SK-N-SH (cell line): ENCODE measurements around the gene TTC17. TPM values are rescaled to one million over a fixed set of nuclear protein-coding genes. Genes with fewer than 3 reads are reported as not detected.

Experiments used
- CTCF ChIA-PET: fragments of 300-600, 350-600 bp; formaldehyde crosslinking; extraction: SDS; loops from one replicate; lab custom pipeline; 2021; lab: Yijun Ruan, JAX
- POLR2A ChIA-PET: fragments of 350-600 bp; sonication (Branson Sonifier 250); formaldehyde crosslinking; extraction: SDS; loops from one replicate; lab custom pipeline; 2020; ENCODE audit warnings: antibody characterized with exemption, inconsistent platforms; lab: Yijun Ruan, JAX
- DNase-seq: peaks from one replicate; pipeline ENCODE4 v3.0.0; 2012
- H2AFZ ChIP-seq: fragments of 200-600 bp; sonication (generic); 2 replicates; pipeline ENCODE4 v1.8.1; 2016; ENCODE audit warnings: antibody characterized with exemption, mild to moderate bottlenecking, low read depth
- H3F3A ChIP-seq: fragments of 200-600 bp; sonication (generic); replicated peaks from 2 replicates; pipeline ENCODE3; 2016; ENCODE audit warnings: antibody characterized with exemption, mild to moderate bottlenecking; ENCODE audit not compliant: insufficient read depth
- H3K27ac ChIP-seq, 2 experiments: fragments of 200-500 bp in 1 of 2; fragments of 200-600 bp in 1 of 2; sonication (Bioruptor generic) in 1 of 2; sonication (generic), shearing (Covaris generic) in 1 of 2; 2 replicates each; pipeline versions ENCODE4 v1.5.1 to v1.6.1; 2014 to 2016; ENCODE audit warnings: low read depth in 2 of 2, inconsistent platforms in 1 of 2, low read length in 1 of 2, mild to moderate bottlenecking in 1 of 2, mixed read lengths in 1 of 2
- H3K27me3 ChIP-seq: fragments of 200-600 bp; sonication (generic), shearing (Covaris generic); 2 replicates; pipeline ENCODE4 v1.6.1; 2016; ENCODE audit warnings: mixed run types; ENCODE audit not compliant: insufficient read depth
- H3K36me3 ChIP-seq, 2 experiments: fragments of 200-500 bp in 1 of 2; fragments of 200-600 bp in 1 of 2; sonication (Bioruptor generic) in 1 of 2; sonication (generic) in 1 of 2; replicated peaks in 1 of 2; 2 replicates each; pipeline versions ENCODE3 to v1.5.1; 2014 to 2016; ENCODE audit warnings: low read length in 1 of 2, mild to moderate bottlenecking in 1 of 2; ENCODE audit not compliant: insufficient read depth in 2 of 2, control insufficient read depth in 1 of 2
- H3K4me1 ChIP-seq, 2 experiments: fragments of 200-500 bp in 1 of 2; fragments of 200-600 bp in 1 of 2; sonication (Bioruptor generic) in 1 of 2; sonication (generic), shearing (Covaris generic) in 1 of 2; 2 replicates each; pipeline versions ENCODE4 v1.5.1 to v1.6.1; 2014 to 2016; ENCODE audit warnings: low read depth in 1 of 2, low read length in 1 of 2, mixed run types in 1 of 2; ENCODE audit not compliant: insufficient read depth in 2 of 2, control insufficient read depth in 1 of 2
- H3K4me2 ChIP-seq: fragments of 200-600 bp; sonication (generic), shearing (Covaris generic); 2 replicates; pipeline ENCODE4 v1.6.1; 2017; ENCODE audit warnings: mixed run types
- H3K4me3 ChIP-seq, 2 experiments: fragments of 200-500 bp in 1 of 2; fragments of 200-600 bp in 1 of 2; sonication (Bioruptor generic) in 1 of 2; sonication (generic), shearing (Covaris generic) in 1 of 2; 2 replicates each; pipeline versions ENCODE4 v1.5.1 to v1.8.1; 2014 to 2016; ENCODE audit warnings: low read depth in 2 of 2, inconsistent platforms in 1 of 2, low read length in 1 of 2, mild to moderate bottlenecking in 1 of 2, mixed read lengths in 1 of 2, moderate library complexity in 1 of 2
- H3K79me2 ChIP-seq: fragments of 200-600 bp; sonication (generic); 2 replicates; pipeline ENCODE4 v1.8.1; 2017; ENCODE audit warnings: mild to moderate bottlenecking; ENCODE audit not compliant: insufficient read depth
- H3K9ac ChIP-seq: fragments of 200-600 bp; sonication (generic); 2 replicates; pipeline ENCODE4 v1.6.1; 2017; ENCODE audit warnings: mixed run types
- H3K9me2 ChIP-seq: fragments of 200-600 bp; sonication (generic); 2 replicates; pipeline ENCODE4 v1.6.1; 2017; ENCODE audit warnings: mixed run types
- H3K9me3 ChIP-seq: fragments of 200-600 bp; sonication (generic); 2 replicates; pipeline ENCODE4 v1.6.1; 2017; ENCODE audit warnings: mixed run types, mild to moderate bottlenecking, moderate library complexity
- H4K20me1 ChIP-seq: fragments of 200-600 bp; sonication (generic); 2 replicates; pipeline ENCODE4 v1.6.1; 2017; ENCODE audit warnings: mild to moderate bottlenecking, mixed run types; ENCODE audit not compliant: insufficient read depth
- EP300 ChIP-seq, 2 experiments: IDR thresholded peaks; 2 replicates each; pipeline versions ENCODE4 v1.4.0 to v1.6.1; 2012; ENCODE audit warnings: borderline replicate concordance in 1 of 2, low read depth in 1 of 2, low read length in 1 of 2
- EZH2phosphoT487 ChIP-seq: fragments of 200-600 bp; sonication (generic); IDR thresholded peaks from 2 replicates; pipeline ENCODE4 v1.6.1; 2017; ENCODE audit warnings: low read depth, mixed run types, mild to moderate bottlenecking, antibody characterized with exemption, moderate library complexity, borderline replicate concordance
- FOSL2 ChIP-seq: IDR thresholded peaks from 2 replicates; pipeline ENCODE4 v1.4.0; 2012; ENCODE audit warnings: low read depth, mild to moderate bottlenecking, moderate library complexity, borderline replicate concordance
- FOXJ3 ChIP-seq: sonication (generic); formaldehyde crosslinking; IDR thresholded peaks from 2 replicates; pipeline ENCODE4 v1.5.1; 2020; ENCODE audit warnings: mild to moderate bottlenecking, missing genetic modification reagents
- GABPA ChIP-seq: IDR thresholded peaks from 2 replicates; pipeline ENCODE4 v1.4.0; 2012; ENCODE audit warnings: low read depth, mild to moderate bottlenecking
- GATA2 ChIP-seq: sonication (generic); formaldehyde crosslinking; IDR thresholded peaks from 2 replicates; pipeline ENCODE4 v1.5.0; 2020; ENCODE audit warnings: mild to moderate bottlenecking, missing genetic modification reagents
- MXI1 ChIP-seq: IDR thresholded peaks from 2 replicates; pipeline ENCODE4 v1.6.1; 2012; ENCODE audit warnings: mild to moderate bottlenecking, low read depth, low read length, improper control_type of control experiment
- NFIC ChIP-seq: IDR thresholded peaks from 2 replicates; pipeline ENCODE4 v1.4.0; 2012; ENCODE audit warnings: borderline replicate concordance
- POLR2AphosphoS5 ChIP-seq: IDR thresholded peaks from 2 replicates; pipeline ENCODE4 v1.6.1; 2012; ENCODE audit warnings: low read depth, low read length
- RFX5 ChIP-seq: IDR thresholded peaks from 2 replicates; pipeline ENCODE4 v1.6.1; 2012; ENCODE audit warnings: mild to moderate bottlenecking, improper control_type of control experiment, low read length
- RXRA ChIP-seq: IDR thresholded peaks from 2 replicates; pipeline ENCODE4 v1.4.0; 2012; ENCODE audit warnings: low read depth, mild to moderate bottlenecking, borderline replicate concordance
- SMC3 ChIP-seq: IDR thresholded peaks from 2 replicates; pipeline ENCODE4 v1.6.1; 2012; ENCODE audit warnings: low read depth, low read length, improper control_type of control experiment
- TAF1 ChIP-seq: IDR thresholded peaks from 2 replicates; pipeline ENCODE4 v1.6.1; 2012; ENCODE audit warnings: low read depth, mild to moderate bottlenecking, low read length, moderate library complexity, borderline replicate concordance
- TCF12 ChIP-seq: IDR thresholded peaks from 2 replicates; pipeline ENCODE4 v1.4.0; 2012
- TEAD4 ChIP-seq: IDR thresholded peaks from 2 replicates; pipeline ENCODE4 v1.4.0; 2012; ENCODE audit warnings: mild to moderate bottlenecking, borderline replicate concordance; ENCODE audit not compliant: insufficient read depth
- WGBS: methylation state at CpG from one replicate; pipeline ENCODE4 v1.1.6; 2017; ENCODE audit warnings: low lambda C conversion rate; 5-methylcytosine and 5-hydroxymethylcytosine counted together
- polyA plus RNA-seq, 3 experiments: library from polyadenylated mRNA; depleted of rRNA; stranded (reverse); fragments of >200 nt; gene quantifications; 2 replicates each; pipeline ENCODE4 v1.2.3, GENCODE V29; 2012
- TF ChIP-seq, protein P1 (sequence below): fragments of 150-350 bp; IDR thresholded peaks from 2 replicates; pipeline ENCODE4 v1.6.1; 2017; ENCODE audit warnings: antibody characterized with exemption, low read length, low read depth, borderline replicate concordance
- TF ChIP-seq, protein P2 (sequence below): IDR thresholded peaks from 2 replicates; pipeline ENCODE4 v1.4.0; 2012; ENCODE audit warnings: low read depth, borderline replicate concordance
- TF ChIP-seq, protein P3 (sequence below): IDR thresholded peaks from 2 replicates; pipeline ENCODE4; 2012
- TF ChIP-seq, protein P4 (sequence below): IDR thresholded peaks from 2 replicates; pipeline ENCODE4 v1.4.0; 2012; ENCODE audit warnings: low read depth
- TF ChIP-seq, protein P5 (sequence below): fragments of 200-600 bp; sonication (generic); IDR thresholded peaks from 2 replicates; pipeline ENCODE4 v1.6.1; 2017; ENCODE audit warnings: antibody characterized with exemption, mild to moderate bottlenecking, moderate library complexity
- TF ChIP-seq, protein P6 (sequence below): IDR thresholded peaks from 2 replicates; pipeline ENCODE4 v1.6.1; 2012; ENCODE audit warnings: mild to moderate bottlenecking, low read depth, low read length, moderate library complexity

The TTC17 gene
- polyA plus RNA-seq, 1 of the 3 experiments (the other 2 are of a cell fraction), result 66.0 TPM

DNA sequence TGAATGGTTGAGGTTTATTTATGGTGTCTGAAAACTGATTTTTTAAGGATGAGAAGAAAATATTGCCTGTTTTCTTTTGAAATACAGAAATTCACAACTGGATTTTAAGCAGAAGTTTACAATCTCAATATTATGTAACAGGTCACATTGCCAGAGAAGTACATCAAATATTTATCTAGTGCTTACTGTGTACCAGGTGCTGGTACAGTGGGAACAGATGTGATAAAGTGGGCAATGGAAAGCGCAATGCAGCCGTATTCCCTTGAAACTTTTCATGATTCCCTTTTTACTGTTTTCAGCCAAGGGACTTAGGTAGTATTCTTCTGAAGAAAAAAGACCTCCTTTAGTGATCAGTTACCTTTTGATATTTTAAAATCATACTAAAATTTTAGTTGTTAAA lies 49.6 kb downstream of the TTC17 start:
- Histone ChIP-seq H3K79me2 (no peaks in the 10 kb centered on the region), H2AFZ (no peak overlapping the region), H3K27ac (no peak overlapping the region), H3K4me1 (no peaks in the 10 kb centered on the region), H3F3A (peaks cover under 1% of the 10 kb centered on the region), H3K36me3 (peaks cover 72 to 79% of the 10 kb centered on the region in 2 experiments), H3K4me3 (no peak overlapping the region), H3K27me3 (no peaks in the 10 kb centered on the region), H3K9me3 (no peaks in the 10 kb centered on the region), H3K4me2 (no peak overlapping the region), H3K9ac (no peak overlapping the region), H3K9me2 (no peaks in the 10 kb centered on the region), H4K20me1 (no peaks in the 10 kb centered on the region)
- TF ChIP-seq EP300 (IDR thresholded peaks at IDR 0.05; ENCODE audit: borderline replicate concordance in 1 of 2, low read depth in 1 of 2, low read length in 1 of 2) (no peak), GATA2 (CRISPR knock-in tag) (no peak), SMC3 (no peak), FOSL2 (no peak), TEAD4 (no peak), GABPA (no peak), NFIC (no peak), MXI1 (no peak), FOXJ3 (CRISPR knock-in tag) (no peak), POLR2AphosphoS5 (no peak)
- TF ChIP-seq, protein P1, sequence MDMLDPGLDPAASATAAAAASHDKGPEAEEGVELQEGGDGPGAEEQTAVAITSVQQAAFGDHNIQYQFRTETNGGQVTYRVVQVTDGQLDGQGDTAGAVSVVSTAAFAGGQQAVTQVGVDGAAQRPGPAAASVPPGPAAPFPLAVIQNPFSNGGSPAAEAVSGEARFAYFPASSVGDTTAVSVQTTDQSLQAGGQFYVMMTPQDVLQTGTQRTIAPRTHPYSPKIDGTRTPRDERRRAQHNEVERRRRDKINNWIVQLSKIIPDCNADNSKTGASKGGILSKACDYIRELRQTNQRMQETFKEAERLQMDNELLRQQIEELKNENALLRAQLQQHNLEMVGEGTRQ, result no peak
- TF ChIP-seq, protein P2, sequence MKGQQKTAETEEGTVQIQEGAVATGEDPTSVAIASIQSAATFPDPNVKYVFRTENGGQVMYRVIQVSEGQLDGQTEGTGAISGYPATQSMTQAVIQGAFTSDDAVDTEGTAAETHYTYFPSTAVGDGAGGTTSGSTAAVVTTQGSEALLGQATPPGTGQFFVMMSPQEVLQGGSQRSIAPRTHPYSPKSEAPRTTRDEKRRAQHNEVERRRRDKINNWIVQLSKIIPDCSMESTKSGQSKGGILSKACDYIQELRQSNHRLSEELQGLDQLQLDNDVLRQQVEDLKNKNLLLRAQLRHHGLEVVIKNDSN, result no peak
- TF ChIP-seq, protein P3, sequence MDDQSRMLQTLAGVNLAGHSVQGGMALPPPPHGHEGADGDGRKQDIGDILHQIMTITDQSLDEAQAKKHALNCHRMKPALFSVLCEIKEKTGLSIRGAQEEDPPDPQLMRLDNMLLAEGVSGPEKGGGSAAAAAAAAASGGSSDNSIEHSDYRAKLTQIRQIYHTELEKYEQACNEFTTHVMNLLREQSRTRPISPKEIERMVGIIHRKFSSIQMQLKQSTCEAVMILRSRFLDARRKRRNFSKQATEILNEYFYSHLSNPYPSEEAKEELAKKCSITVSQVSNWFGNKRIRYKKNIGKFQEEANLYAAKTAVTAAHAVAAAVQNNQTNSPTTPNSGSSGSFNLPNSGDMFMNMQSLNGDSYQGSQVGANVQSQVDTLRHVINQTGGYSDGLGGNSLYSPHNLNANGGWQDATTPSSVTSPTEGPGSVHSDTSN, result no peak
- WGBS, result 98% methylated on average over 2 of the region's 2 CpGs
- no peak for DNase-seq
- POLR2A ChIA-PET, result no interaction called here
- CTCF ChIA-PET, result no interaction called here

DNA sequence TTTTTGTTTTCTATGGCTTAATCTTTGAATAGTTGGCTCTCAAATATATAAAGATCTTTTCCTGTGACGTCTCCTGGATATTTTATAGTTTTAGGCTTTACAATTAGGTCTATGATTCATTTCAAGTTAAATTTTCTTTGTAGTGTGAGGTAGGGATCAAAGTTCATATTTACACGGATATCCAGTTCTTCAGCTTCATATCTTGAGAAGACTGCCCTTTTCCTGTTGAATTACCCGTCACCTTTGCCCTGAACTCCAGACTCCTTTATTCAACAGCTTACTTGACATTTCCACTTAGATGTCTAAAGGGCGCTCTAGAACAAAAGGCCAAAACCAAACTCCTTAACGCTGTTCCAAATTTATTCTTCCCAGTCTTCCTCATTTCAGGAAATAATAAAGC lies 51.7 kb downstream of the TTC17 start:
- Histone ChIP-seq H3K9me3 (no peaks in the 10 kb centered on the region), H4K20me1 (no peaks in the 10 kb centered on the region), H3K4me1 (no peaks in the 10 kb centered on the region), H3K9me2 (no peaks in the 10 kb centered on the region), H3K79me2 (no peaks in the 10 kb centered on the region), H3K27ac (no peak overlapping the region), H2AFZ (no peak overlapping the region), H3F3A (no peaks in the 10 kb centered on the region), H3K4me3 (no peak overlapping the region), H3K4me2 (no peak overlapping the region), H3K9ac (no peak overlapping the region), H3K27me3 (no peaks in the 10 kb centered on the region), H3K36me3 (peaks cover 70 to 77% of the 10 kb centered on the region in 2 experiments)
- POLR2A ChIA-PET, result no interaction called here
- CTCF ChIA-PET, result interaction anchor here (1.2 to 2.5 kb wide), 2 partner anchors 9 to 10 kb away, joined by 3 to 19 read pairs; no protein-coding TSS in a partner anchor
- 83% methylated on average over 5 of the region's 5 CpGs for WGBS
- DNase-seq, result no peak
- no peak for TF ChIP-seq EP300 (IDR thresholded peaks at IDR 0.05; ENCODE audit: borderline replicate concordance in 1 of 2, low read depth in 1 of 2, low read length in 1 of 2)
- TF ChIP-seq TAF1, result no peak
- no peak for TF ChIP-seq RXRA
- TF ChIP-seq RFX5, result no peak
- TF ChIP-seq EZH2phosphoT487, result no peak
- TF ChIP-seq, protein P4, sequence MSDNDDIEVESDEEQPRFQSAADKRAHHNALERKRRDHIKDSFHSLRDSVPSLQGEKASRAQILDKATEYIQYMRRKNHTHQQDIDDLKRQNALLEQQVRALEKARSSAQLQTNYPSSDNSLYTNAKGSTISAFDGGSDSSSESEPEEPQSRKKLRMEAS, result no peak
- no peak for TF ChIP-seq SMC3
- TF ChIP-seq, protein P5, sequence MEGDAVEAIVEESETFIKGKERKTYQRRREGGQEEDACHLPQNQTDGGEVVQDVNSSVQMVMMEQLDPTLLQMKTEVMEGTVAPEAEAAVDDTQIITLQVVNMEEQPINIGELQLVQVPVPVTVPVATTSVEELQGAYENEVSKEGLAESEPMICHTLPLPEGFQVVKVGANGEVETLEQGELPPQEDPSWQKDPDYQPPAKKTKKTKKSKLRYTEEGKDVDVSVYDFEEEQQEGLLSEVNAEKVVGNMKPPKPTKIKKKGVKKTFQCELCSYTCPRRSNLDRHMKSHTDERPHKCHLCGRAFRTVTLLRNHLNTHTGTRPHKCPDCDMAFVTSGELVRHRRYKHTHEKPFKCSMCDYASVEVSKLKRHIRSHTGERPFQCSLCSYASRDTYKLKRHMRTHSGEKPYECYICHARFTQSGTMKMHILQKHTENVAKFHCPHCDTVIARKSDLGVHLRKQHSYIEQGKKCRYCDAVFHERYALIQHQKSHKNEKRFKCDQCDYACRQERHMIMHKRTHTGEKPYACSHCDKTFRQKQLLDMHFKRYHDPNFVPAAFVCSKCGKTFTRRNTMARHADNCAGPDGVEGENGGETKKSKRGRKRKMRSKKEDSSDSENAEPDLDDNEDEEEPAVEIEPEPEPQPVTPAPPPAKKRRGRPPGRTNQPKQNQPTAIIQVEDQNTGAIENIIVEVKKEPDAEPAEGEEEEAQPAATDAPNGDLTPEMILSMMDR, result no peak
- no peak for TF ChIP-seq TCF12
- TF ChIP-seq, protein P6, sequence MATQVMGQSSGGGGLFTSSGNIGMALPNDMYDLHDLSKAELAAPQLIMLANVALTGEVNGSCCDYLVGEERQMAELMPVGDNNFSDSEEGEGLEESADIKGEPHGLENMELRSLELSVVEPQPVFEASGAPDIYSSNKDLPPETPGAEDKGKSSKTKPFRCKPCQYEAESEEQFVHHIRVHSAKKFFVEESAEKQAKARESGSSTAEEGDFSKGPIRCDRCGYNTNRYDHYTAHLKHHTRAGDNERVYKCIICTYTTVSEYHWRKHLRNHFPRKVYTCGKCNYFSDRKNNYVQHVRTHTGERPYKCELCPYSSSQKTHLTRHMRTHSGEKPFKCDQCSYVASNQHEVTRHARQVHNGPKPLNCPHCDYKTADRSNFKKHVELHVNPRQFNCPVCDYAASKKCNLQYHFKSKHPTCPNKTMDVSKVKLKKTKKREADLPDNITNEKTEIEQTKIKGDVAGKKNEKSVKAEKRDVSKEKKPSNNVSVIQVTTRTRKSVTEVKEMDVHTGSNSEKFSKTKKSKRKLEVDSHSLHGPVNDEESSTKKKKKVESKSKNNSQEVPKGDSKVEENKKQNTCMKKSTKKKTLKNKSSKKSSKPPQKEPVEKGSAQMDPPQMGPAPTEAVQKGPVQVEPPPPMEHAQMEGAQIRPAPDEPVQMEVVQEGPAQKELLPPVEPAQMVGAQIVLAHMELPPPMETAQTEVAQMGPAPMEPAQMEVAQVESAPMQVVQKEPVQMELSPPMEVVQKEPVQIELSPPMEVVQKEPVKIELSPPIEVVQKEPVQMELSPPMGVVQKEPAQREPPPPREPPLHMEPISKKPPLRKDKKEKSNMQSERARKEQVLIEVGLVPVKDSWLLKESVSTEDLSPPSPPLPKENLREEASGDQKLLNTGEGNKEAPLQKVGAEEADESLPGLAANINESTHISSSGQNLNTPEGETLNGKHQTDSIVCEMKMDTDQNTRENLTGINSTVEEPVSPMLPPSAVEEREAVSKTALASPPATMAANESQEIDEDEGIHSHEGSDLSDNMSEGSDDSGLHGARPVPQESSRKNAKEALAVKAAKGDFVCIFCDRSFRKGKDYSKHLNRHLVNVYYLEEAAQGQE, result no peak
